ENCODE measurements around the gene SEC16A. TPM values are rescaled to one million over a fixed set of nuclear protein-coding genes. Genes with fewer than 3 reads are reported as not detected.

SEC16A gene
- total RNA-seq, 5 donors from 2014 or later (not counting 1 experiment from before 2014, with no cell fraction given): 76.3 to 99.0 (median 92.4) TPM

GRCh38 chr9:136511670-136512592 is 29.1 kb upstream of the SEC16A start:
- ChIA-PET CTCF (no interaction called here), POLR2A (no interaction called here)
- H3K4me1 Mint-ChIP-seq: no peaks in the 10 kb centered on the region
- H3K4me3 ChIP-seq (ENCODE audit: control insufficient read depth in 1 of 2, extremely low read depth in 1 of 2, low read length in 1 of 2): no peak overlapping the region
- H3K9me3 ChIP-seq: no peaks in the 10 kb centered on the region
- ATAC-seq (replicated peaks in 1 of 4): no peak
- H3K4me1 ChIP-seq (ENCODE audit: control insufficient read depth in 1 of 2, extremely low read depth in 1 of 2, insufficient read depth in 2 of 2, low read length in 2 of 2): no peaks in the 10 kb centered on the region
- no peaks in the 10 kb centered on the region for H3K9me3 Mint-ChIP-seq
- no peaks in the 10 kb centered on the region for H3K27me3 ChIP-seq (replicated peaks in 1 of 2; ENCODE audit: control insufficient read depth in 2 of 2, extremely low read depth in 1 of 2, insufficient read depth in 2 of 2, low read length in 1 of 2)
- H3K27me3 Mint-ChIP-seq: no peaks in the 10 kb centered on the region
- WGBS (ENCODE audit: insufficient coverage): 94% methylated on average over 43 of the region's 46 CpGs
- H3K27ac ChIP-seq (ENCODE audit: low read length): no peak overlapping the region
- H3K36me3 Mint-ChIP-seq: peaks cover 6% of the 10 kb centered on the region
- H3K27ac Mint-ChIP-seq: no peak overlapping the region
- peaks cover 34 to 85% of the 10 kb centered on the region in 2 donors for H3K36me3 ChIP-seq (ENCODE audit: control insufficient read depth in 2 of 2, extremely low read depth in 1 of 2, insufficient read depth in 1 of 2, low read length in 1 of 2)
- DNase-seq: no peak
- no peak overlapping the region for H3K4me3 Mint-ChIP-seq

- ChIA-PET POLR2A (no interaction called here), CTCF (no interaction called here)
- Histone ChIP-seq H3K27ac (ENCODE audit: low read length) (no peak overlapping the region), H3K4me1 (ENCODE audit: control insufficient read depth in 1 of 2, extremely low read depth in 1 of 2, insufficient read depth in 2 of 2, low read length in 2 of 2) (no peaks in the 10 kb centered on the region), H3K9me3 (no peaks in the 10 kb centered on the region), H3K4me3 (ENCODE audit: control insufficient read depth in 1 of 2, extremely low read depth in 1 of 2, low read length in 1 of 2) (no peak overlapping the region), H3K36me3 (ENCODE audit: control insufficient read depth in 2 of 2, extremely low read depth in 1 of 2, insufficient read depth in 1 of 2, low read length in 1 of 2) (peaks cover 40 to 86% of the 10 kb centered on the region in 2 donors), H3K27me3 (replicated peaks in 1 of 2; ENCODE audit: control insufficient read depth in 2 of 2, extremely low read depth in 1 of 2, insufficient read depth in 2 of 2, low read length in 1 of 2) (no peaks in the 10 kb centered on the region)
- Mint-ChIP-seq H3K36me3 (peaks cover 6% of the 10 kb centered on the region), H3K27me3 (no peaks in the 10 kb centered on the region), H3K4me3 (no peak overlapping the region), H3K9me3 (no peaks in the 10 kb centered on the region), H3K4me1 (no peaks in the 10 kb centered on the region), H3K27ac (no peak overlapping the region)
- no peak for ATAC-seq (replicated peaks in 1 of 4)
- 98% methylated on average over 28 of the region's 28 CpGs for WGBS (ENCODE audit: insufficient coverage)
- no peak for DNase-seq
Observed at GRCh38 chr9:136511144-136511669, 28.4 kb upstream of the SEC16A start.

GRCh38 chr9:136510561-136510960 is 27.7 kb upstream of the SEC16A start:
- Mint-ChIP-seq H3K36me3 (peaks cover 11% of the 10 kb centered on the region), H3K27ac (no peak overlapping the region), H3K4me3 (no peak overlapping the region), H3K9me3 (no peaks in the 10 kb centered on the region), H3K4me1 (no peaks in the 10 kb centered on the region), H3K27me3 (no peaks in the 10 kb centered on the region)
- no peaks in the 10 kb centered on the region for H3K9me3 ChIP-seq
- H3K27ac ChIP-seq (ENCODE audit: low read length): no peak overlapping the region
- no peak overlapping the region for H3K4me3 ChIP-seq (ENCODE audit: control insufficient read depth in 1 of 2, extremely low read depth in 1 of 2, low read length in 1 of 2)
- WGBS (ENCODE audit: insufficient coverage): 92% methylated on average over 25 of the region's 26 CpGs
- H3K27me3 ChIP-seq (replicated peaks in 1 of 2; ENCODE audit: control insufficient read depth in 2 of 2, extremely low read depth in 1 of 2, insufficient read depth in 2 of 2, low read length in 1 of 2): no peaks in the 10 kb centered on the region
- ATAC-seq (replicated peaks in 1 of 4): no peak
- POLR2A ChIA-PET: no interaction called here
- no peak for DNase-seq
- CTCF ChIA-PET: no interaction called here
- H3K4me1 ChIP-seq (ENCODE audit: control insufficient read depth in 1 of 2, extremely low read depth in 1 of 2, insufficient read depth in 2 of 2, low read length in 2 of 2): no peaks in the 10 kb centered on the region
- peaks cover 41 to 86% of the 10 kb centered on the region in 2 donors for H3K36me3 ChIP-seq (ENCODE audit: control insufficient read depth in 2 of 2, extremely low read depth in 1 of 2, insufficient read depth in 1 of 2, low read length in 1 of 2)

- Mint-ChIP-seq H3K27ac (no peak overlapping the region), H3K4me1 (no peaks in the 10 kb centered on the region), H3K27me3 (no peaks in the 10 kb centered on the region), H3K4me3 (no peak overlapping the region), H3K36me3 (peaks cover 11% of the 10 kb centered on the region), H3K9me3 (no peaks in the 10 kb centered on the region)
- peaks cover 47 to 87% of the 10 kb centered on the region in 2 donors for H3K36me3 ChIP-seq (ENCODE audit: control insufficient read depth in 2 of 2, extremely low read depth in 1 of 2, insufficient read depth in 1 of 2, low read length in 1 of 2)
- ChIA-PET POLR2A (no interaction called here), CTCF (no interaction called here)
- 97% methylated on average over 27 of the region's 27 CpGs for WGBS (ENCODE audit: insufficient coverage)
- H3K9me3 ChIP-seq: no peaks in the 10 kb centered on the region
- H3K27ac ChIP-seq (ENCODE audit: low read length): no peak overlapping the region
- no peaks in the 10 kb centered on the region for H3K27me3 ChIP-seq (replicated peaks in 1 of 2; ENCODE audit: control insufficient read depth in 2 of 2, extremely low read depth in 1 of 2, insufficient read depth in 2 of 2, low read length in 1 of 2)
- ATAC-seq (replicated peaks in 1 of 4): no peak
- H3K4me1 ChIP-seq (ENCODE audit: control insufficient read depth in 1 of 2, extremely low read depth in 1 of 2, insufficient read depth in 2 of 2, low read length in 2 of 2): no peaks in the 10 kb centered on the region
- no peak overlapping the region for H3K4me3 ChIP-seq (ENCODE audit: control insufficient read depth in 1 of 2, extremely low read depth in 1 of 2, low read length in 1 of 2)
- no peak for DNase-seq
Observed at GRCh38 chr9:136509549-136509948, 26.7 kb upstream of the SEC16A start.

GRCh38 chr9:136508729-136509500 is 26.1 kb upstream of the SEC16A start:
- Mint-ChIP-seq H3K27ac (no peak overlapping the region), H3K9me3 (no peaks in the 10 kb centered on the region), H3K27me3 (no peaks in the 10 kb centered on the region), H3K4me3 (no peak overlapping the region), H3K4me1 (no peaks in the 10 kb centered on the region), H3K36me3 (peaks cover 11% of the 10 kb centered on the region)
- DNase-seq (no peak), ATAC-seq (replicated peaks in 1 of 4) (no peak)
- H3K27ac ChIP-seq (ENCODE audit: low read length): no peak overlapping the region
- no peak overlapping the region for H3K4me3 ChIP-seq (ENCODE audit: control insufficient read depth in 1 of 2, extremely low read depth in 1 of 2, low read length in 1 of 2)
- H3K4me1 ChIP-seq (ENCODE audit: control insufficient read depth in 1 of 2, extremely low read depth in 1 of 2, insufficient read depth in 2 of 2, low read length in 2 of 2): no peaks in the 10 kb centered on the region
- CTCF ChIA-PET: no interaction called here
- H3K36me3 ChIP-seq (ENCODE audit: control insufficient read depth in 2 of 2, extremely low read depth in 1 of 2, insufficient read depth in 1 of 2, low read length in 1 of 2): peaks cover 44 to 86% of the 10 kb centered on the region in 2 donors
- no peaks in the 10 kb centered on the region for H3K9me3 ChIP-seq
- POLR2A ChIA-PET: no interaction called here
- H3K27me3 ChIP-seq (replicated peaks in 1 of 2; ENCODE audit: control insufficient read depth in 2 of 2, extremely low read depth in 1 of 2, insufficient read depth in 2 of 2, low read length in 1 of 2): no peaks in the 10 kb centered on the region
- 82% methylated on average over 31 of the region's 37 CpGs for WGBS (ENCODE audit: insufficient coverage)

GRCh38 chr9:136507992-136508375 is 25.1 kb upstream of the SEC16A start:
- no peak overlapping the region for H3K4me3 Mint-ChIP-seq
- Histone ChIP-seq H3K9me3 (no peaks in the 10 kb centered on the region), H3K36me3 (ENCODE audit: control insufficient read depth in 2 of 2, extremely low read depth in 1 of 2, insufficient read depth in 1 of 2, low read length in 1 of 2) (peaks cover 43 to 93% of the 10 kb centered on the region in 2 donors), H3K27ac (ENCODE audit: low read length) (no peak overlapping the region), H3K4me1 (ENCODE audit: control insufficient read depth in 1 of 2, extremely low read depth in 1 of 2, insufficient read depth in 2 of 2, low read length in 2 of 2) (no peaks in the 10 kb centered on the region), H3K4me3 (ENCODE audit: control insufficient read depth in 1 of 2, extremely low read depth in 1 of 2, low read length in 1 of 2) (no peak overlapping the region), H3K27me3 (replicated peaks in 1 of 2; ENCODE audit: control insufficient read depth in 2 of 2, extremely low read depth in 1 of 2, insufficient read depth in 2 of 2, low read length in 1 of 2) (no peaks in the 10 kb centered on the region)
- no peak overlapping the region for H3K27ac Mint-ChIP-seq
- H3K36me3 Mint-ChIP-seq: peaks cover 7% of the 10 kb centered on the region
- ChIA-PET CTCF (no interaction called here), POLR2A (no interaction called here)
- WGBS (ENCODE audit: insufficient coverage): 98% methylated on average over 23 of the region's 23 CpGs
- DNase-seq (no peak), ATAC-seq (replicated peaks in 1 of 4) (no peak)
- no peaks in the 10 kb centered on the region for H3K9me3 Mint-ChIP-seq
- H3K4me1 Mint-ChIP-seq: no peaks in the 10 kb centered on the region
- H3K27me3 Mint-ChIP-seq: no peaks in the 10 kb centered on the region
